KMS-11 (cell line): Measurements from ENCODE around the gene SDC1.

Experiments used
- H2AFZ ChIP-seq: fragments of 200-600 bp; sonication (generic); 2 replicates; pipeline ENCODE4 v1.6.1; 2016; ENCODE audit warnings: antibody characterized with exemption, mixed run types, low read depth
- H3K27ac ChIP-seq: fragments of 200-600 bp; sonication (generic); 2 replicates; pipeline ENCODE4 v1.6.1; 2016; ENCODE audit warnings: mild to moderate bottlenecking, mixed run types
- H3K27me3 ChIP-seq: fragments of 200-600 bp; sonication (generic); 2 replicates; pipeline ENCODE4 v1.6.1; 2017; ENCODE audit warnings: mild to moderate bottlenecking, low read depth, mixed run types, moderate library complexity; ENCODE audit not compliant: insufficient read depth
- H3K36me3 ChIP-seq: fragments of 200-600 bp; sonication (generic); 2 replicates; pipeline ENCODE4 v1.6.1; 2017; ENCODE audit warnings: mild to moderate bottlenecking, mixed run types; ENCODE audit not compliant: insufficient read depth
- H3K4me1 ChIP-seq: fragments of 200-600 bp; sonication (generic); 2 replicates; pipeline ENCODE4 v1.6.1; 2016; ENCODE audit warnings: mild to moderate bottlenecking, low read depth, mixed run types; ENCODE audit not compliant: poor library complexity, severe bottlenecking
- H3K4me2 ChIP-seq: fragments of 200-600 bp; sonication (generic); 2 replicates; pipeline ENCODE4 v1.7.0; 2016; ENCODE audit warnings: mild to moderate bottlenecking, mixed run types
- H3K4me3 ChIP-seq: fragments of 200-600 bp; sonication (generic); IDR thresholded peaks from 2 replicates; pipeline ENCODE4 v1.6.1; 2017; ENCODE audit warnings: low read depth, low read length, mixed read lengths; ENCODE audit not compliant: insufficient read depth
- H3K79me2 ChIP-seq: fragments of 200-600 bp; sonication (generic); 2 replicates; pipeline ENCODE4 v1.6.1; 2016; ENCODE audit warnings: low read depth, mixed run types; ENCODE audit not compliant: insufficient read depth
- H3K9ac ChIP-seq: fragments of 200-600 bp; sonication (generic); 2 replicates; pipeline ENCODE4 v1.6.1; 2016; ENCODE audit warnings: mild to moderate bottlenecking, mixed run types
- H4K20me1 ChIP-seq: fragments of 200-600 bp; sonication (generic); 2 replicates; pipeline ENCODE4 v1.6.1; 2016; ENCODE audit warnings: mild to moderate bottlenecking, mixed run types; ENCODE audit not compliant: insufficient read depth
- TF ChIP-seq, protein P1 (sequence below): fragments of 200-600 bp; sonication (generic); conservative IDR thresholded peaks from 2 replicates; pipeline ENCODE4 v1.6.1; 2017; ENCODE audit warnings: low read depth, mild to moderate bottlenecking, antibody characterized with exemption, low read length, moderate library complexity, mixed read lengths

SDC1 gene

GRCh38 chr2:20190876-20191713, 33.8 kb downstream of the SDC1 start:
- no peak overlapping the region for H3K4me2 ChIP-seq
- no peaks in the 10 kb centered on the region for H3K36me3 ChIP-seq
- H2AFZ ChIP-seq, result no peak overlapping the region
- no peaks in the 10 kb centered on the region for H3K4me1 ChIP-seq
- H3K27me3 ChIP-seq, result no peaks in the 10 kb centered on the region
- H3K79me2 ChIP-seq, result no peaks in the 10 kb centered on the region
- no peak overlapping the region for H3K9ac ChIP-seq
- H4K20me1 ChIP-seq, result no peaks in the 10 kb centered on the region
- H3K4me3 ChIP-seq, result no peak overlapping the region
- TF ChIP-seq, protein P1, sequence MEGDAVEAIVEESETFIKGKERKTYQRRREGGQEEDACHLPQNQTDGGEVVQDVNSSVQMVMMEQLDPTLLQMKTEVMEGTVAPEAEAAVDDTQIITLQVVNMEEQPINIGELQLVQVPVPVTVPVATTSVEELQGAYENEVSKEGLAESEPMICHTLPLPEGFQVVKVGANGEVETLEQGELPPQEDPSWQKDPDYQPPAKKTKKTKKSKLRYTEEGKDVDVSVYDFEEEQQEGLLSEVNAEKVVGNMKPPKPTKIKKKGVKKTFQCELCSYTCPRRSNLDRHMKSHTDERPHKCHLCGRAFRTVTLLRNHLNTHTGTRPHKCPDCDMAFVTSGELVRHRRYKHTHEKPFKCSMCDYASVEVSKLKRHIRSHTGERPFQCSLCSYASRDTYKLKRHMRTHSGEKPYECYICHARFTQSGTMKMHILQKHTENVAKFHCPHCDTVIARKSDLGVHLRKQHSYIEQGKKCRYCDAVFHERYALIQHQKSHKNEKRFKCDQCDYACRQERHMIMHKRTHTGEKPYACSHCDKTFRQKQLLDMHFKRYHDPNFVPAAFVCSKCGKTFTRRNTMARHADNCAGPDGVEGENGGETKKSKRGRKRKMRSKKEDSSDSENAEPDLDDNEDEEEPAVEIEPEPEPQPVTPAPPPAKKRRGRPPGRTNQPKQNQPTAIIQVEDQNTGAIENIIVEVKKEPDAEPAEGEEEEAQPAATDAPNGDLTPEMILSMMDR, result peak; percentile 53
- no peak overlapping the region for H3K27ac ChIP-seq

DNA sequence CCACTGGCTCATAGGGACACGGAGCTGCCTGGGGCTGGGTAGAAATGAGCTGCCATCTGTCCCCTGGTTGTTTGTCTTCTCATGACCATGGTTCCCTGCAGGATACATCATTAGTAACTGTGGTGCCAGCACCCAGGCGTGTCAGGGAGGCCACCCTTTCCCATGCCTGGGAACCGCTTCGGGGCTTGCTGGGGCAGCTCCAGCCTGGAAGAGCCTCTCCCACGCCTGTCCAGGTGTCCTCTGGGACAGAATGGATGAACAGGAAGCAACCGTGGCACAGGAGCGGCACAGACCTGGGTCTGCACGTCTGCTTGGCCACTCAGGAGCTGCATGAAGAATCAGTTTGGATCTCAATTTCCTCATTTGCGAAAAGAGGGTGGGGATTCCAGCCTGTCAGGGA, 34.8 kb downstream of the SDC1 start:
- Histone ChIP-seq H3K4me1 (no peaks in the 10 kb centered on the region), H3K4me3 (no peak overlapping the region), H3K36me3 (no peaks in the 10 kb centered on the region), H4K20me1 (no peaks in the 10 kb centered on the region), H3K9ac (no peak overlapping the region), H3K27ac (no peak overlapping the region), H3K4me2 (no peak overlapping the region), H3K27me3 (no peaks in the 10 kb centered on the region), H2AFZ (no peak overlapping the region), H3K79me2 (no peaks in the 10 kb centered on the region)
- TF ChIP-seq, protein P1, result no peak

GRCh38 chr2:20189299-20189931, 35.5 kb downstream of the SDC1 start:
- H3K4me2 ChIP-seq, result no peak overlapping the region
- H4K20me1 ChIP-seq, result no peaks in the 10 kb centered on the region
- no peaks in the 10 kb centered on the region for H3K79me2 ChIP-seq
- TF ChIP-seq, protein P1, result no peak
- H3K4me1 ChIP-seq, result no peaks in the 10 kb centered on the region
- H3K27ac ChIP-seq, result no peak overlapping the region
- no peak overlapping the region for H3K9ac ChIP-seq
- H2AFZ ChIP-seq, result no peak overlapping the region
- no peak overlapping the region for H3K4me3 ChIP-seq
- no peaks in the 10 kb centered on the region for H3K27me3 ChIP-seq
- H3K36me3 ChIP-seq, result no peaks in the 10 kb centered on the region

DNA sequence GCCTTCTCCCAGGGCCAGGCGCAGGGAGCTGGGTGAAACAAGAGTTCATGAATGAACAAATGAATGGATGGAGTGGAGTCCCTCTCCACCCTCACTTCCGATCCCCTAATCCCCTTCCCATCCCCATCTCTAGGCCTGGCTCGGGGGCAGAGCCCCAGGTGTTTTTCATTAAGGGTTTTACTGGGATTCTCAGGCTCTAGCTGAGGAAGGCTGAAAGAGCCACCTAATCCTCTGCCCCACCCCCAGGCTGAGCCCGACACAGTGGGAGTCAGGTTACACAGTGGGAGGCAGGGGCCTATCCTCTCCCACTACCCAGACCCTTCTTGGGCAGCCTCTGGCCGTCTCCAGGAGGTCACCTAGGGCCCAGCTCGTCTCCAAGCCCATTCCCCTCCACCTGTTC, 36.1 kb downstream of the SDC1 start:
- Histone ChIP-seq H3K27me3 (no peaks in the 10 kb centered on the region), H3K79me2 (no peaks in the 10 kb centered on the region), H2AFZ (no peak overlapping the region), H3K4me2 (no peak overlapping the region), H3K36me3 (no peaks in the 10 kb centered on the region), H3K27ac (no peak overlapping the region), H3K9ac (no peak overlapping the region), H3K4me1 (no peaks in the 10 kb centered on the region), H4K20me1 (no peaks in the 10 kb centered on the region), H3K4me3 (no peak overlapping the region)
- TF ChIP-seq, protein P1, result no peak
